SU-DHL-6 (cell line): ENCODE data around the gene STX8.

Source experiments
- CTCF ChIP-seq: fragments of 200-600 bp; sonication (generic); IDR thresholded peaks from one replicate; pipeline ENCODE4 v1.5.1; 2017; ENCODE audit warnings: antibody characterized with exemption, mild to moderate bottlenecking, low read length, moderate library complexity; ENCODE audit not compliant: insufficient read depth, poor library complexity, severe bottlenecking
- EZH2phosphoT487 ChIP-seq: fragments of 200-600 bp; sonication (generic), shearing (Covaris generic); conservative IDR thresholded peaks from 2 replicates; pipeline ENCODE4 v1.6.1; 2018; ENCODE audit warnings: mild to moderate bottlenecking, antibody characterized with exemption, low read length, moderate library complexity, mixed read lengths

- TF ChIP-seq CTCF (no peak), EZH2phosphoT487 (no peak)
These were observed 12.5 kb upstream of the STX8 start for GRCh38 chr17:9587969-9588656.
